Endothelial cell of umbilical vein (primary cell): ENCODE data around the gene NCOA3. TPM values are rescaled to one million over a fixed set of nuclear protein-coding genes. Genes with fewer than 3 reads are reported as not detected.

Experiments
- BruUV-seq: library from RNA; stranded (reverse); fragments of 400-500 nt; replicated peaks from 2 replicates; lab custom pipeline; 2021; lab: Mats Ljungman, UMichigan
- CTCF ChIA-PET: fragments of 300-600, 350-600 bp; sonication (Branson Sonifier 250); formaldehyde crosslinking; loops from one replicate; lab custom pipeline; 2021; ENCODE audit warnings: antibody characterized with exemption, inconsistent platforms; lab: Charles Lee
- POLR2A ChIA-PET: fragments of 300-600, 350-600 bp; sonication (Branson Sonifier 250); formaldehyde crosslinking; loops from one replicate; lab custom pipeline; 2021; ENCODE audit warnings: antibody characterized with exemption, inconsistent platforms; lab: Charles Lee
- DNase-seq: peaks from one replicate; pipeline ENCODE4 v3.0.0-alpha.2; 2011; ENCODE audit warnings: low read depth, low spot score
- FAIRE-seq: peaks from 2 replicates; lab custom pipeline; 2011; peaks lifted over from hg19 to GRCh38; lab: Jason Lieb, UNC
- H2AFZ ChIP-seq: 2 replicates; pipeline ENCODE4 v1.6.0; 2012; ENCODE audit warnings: low read depth, low read length, control low read depth, inconsistent platforms
- H3K27ac ChIP-seq: 2 replicates; pipeline ENCODE4 v1.5.1; 2011; ENCODE audit warnings: low read depth, mild to moderate bottlenecking, control low read depth, low read length, moderate library complexity; ENCODE audit not compliant: insufficient read depth
- H3K27me3 ChIP-seq, 2 experiments: 2 replicates each; pipeline versions ENCODE4 v1.6.0 to v1.6.1; 2011; ENCODE audit warnings: low read length in 2 of 2, mixed read lengths in 1 of 2; ENCODE audit not compliant: control insufficient read depth in 2 of 2, insufficient read depth in 2 of 2
- H3K36me3 ChIP-seq, 2 experiments: 2 replicates in 1 of 2; 3 replicates in 1 of 2; pipeline ENCODE4 v1.5.1; 2011; ENCODE audit warnings: low read length in 2 of 2, mild to moderate bottlenecking in 1 of 2, moderate library complexity in 1 of 2; ENCODE audit not compliant: control insufficient read depth in 2 of 2, insufficient read depth in 2 of 2; ENCODE audit errors: extremely low read depth in 1 of 2
- H3K4me1 ChIP-seq: 3 replicates; pipeline ENCODE4 v1.5.1; 2011; ENCODE audit warnings: mild to moderate bottlenecking, low read length; ENCODE audit not compliant: control insufficient read depth, insufficient read depth; ENCODE audit errors: extremely low read depth
- H3K4me2 ChIP-seq: 2 replicates; pipeline ENCODE4 v1.6.1; 2011; ENCODE audit warnings: low read length, control low read depth, mixed read lengths; ENCODE audit not compliant: insufficient read depth
- H3K4me3 ChIP-seq, 3 experiments: fragments of 200-600 bp in 1 of 3; sonication (generic), shearing (Covaris generic) in 1 of 3; replicated peaks in 1 of 3; 2 replicates each; pipeline ENCODE4 v1.5.1; 2011 to 2016; ENCODE audit warnings: control low read depth in 3 of 3, low read length in 3 of 3, mild to moderate bottlenecking in 2 of 3, inconsistent platforms in 1 of 3, low read depth in 1 of 3, moderate library complexity in 1 of 3; ENCODE audit not compliant: insufficient read depth in 1 of 3
- H3K79me2 ChIP-seq: 2 replicates; pipeline ENCODE4 v1.6.0; 2012; ENCODE audit warnings: low read length, inconsistent platforms; ENCODE audit not compliant: control insufficient read depth, insufficient read depth
- H3K9ac ChIP-seq: replicated peaks from 2 replicates; pipeline ENCODE3; 2011; ENCODE audit warnings: low read length, control low read depth; ENCODE audit not compliant: insufficient read depth; ENCODE audit errors: extremely low read depth
- H3K9me1 ChIP-seq: replicated peaks from 3 replicates; pipeline ENCODE4 v1.6.0; 2011; ENCODE audit warnings: mild to moderate bottlenecking, low read length; ENCODE audit not compliant: control insufficient read depth, insufficient read depth; ENCODE audit errors: extremely low read depth
- H3K9me3 ChIP-seq: replicated peaks from 2 replicates; pipeline ENCODE4 v1.5.1; 2012; ENCODE audit warnings: low read length, inconsistent platforms; ENCODE audit not compliant: control insufficient read depth, insufficient read depth
- H4K20me1 ChIP-seq: replicated peaks from 2 replicates; pipeline ENCODE3; 2011; ENCODE audit warnings: mild to moderate bottlenecking, low read length; ENCODE audit not compliant: control insufficient read depth, insufficient read depth; ENCODE audit errors: extremely low read depth
- CTCF ChIP-seq, 2 donors: IDR thresholded peaks; 1 replicate in 1 of 2; 2 replicates in 1 of 2; pipeline ENCODE4 v1.5.1; 2011; ENCODE audit warnings: low read length in 2 of 2, mild to moderate bottlenecking in 2 of 2, moderate library complexity in 2 of 2, control low read depth in 1 of 2, inconsistent platforms in 1 of 2, low read depth in 1 of 2; ENCODE audit not compliant: insufficient read depth in 1 of 2; ENCODE audit errors: extremely low read depth in 1 of 2
- EZH2 ChIP-seq: IDR thresholded peaks from 2 replicates; pipeline ENCODE4 v1.6.1; 2012; ENCODE audit warnings: borderline replicate concordance, low read depth, mild to moderate bottlenecking, moderate library complexity, low read length, inconsistent platforms; ENCODE audit not compliant: severe bottlenecking
- FOS ChIP-seq: IDR thresholded peaks from 2 replicates; pipeline ENCODE4 v1.6.1; 2011; ENCODE audit warnings: mild to moderate bottlenecking, low read length, moderate library complexity, borderline replicate concordance; ENCODE audit not compliant: insufficient read depth
- GATA2 ChIP-seq: IDR thresholded peaks from 2 replicates; pipeline ENCODE4 v1.7.0; 2011; ENCODE audit warnings: low read depth, mild to moderate bottlenecking, moderate library complexity, mixed read lengths, low read length; ENCODE audit not compliant: insufficient read length, insufficient read depth
- JUN ChIP-seq: IDR thresholded peaks from 2 replicates; pipeline ENCODE4 v1.6.1; 2011; ENCODE audit warnings: borderline replicate concordance, low read depth; ENCODE audit not compliant: insufficient read length, insufficient read depth
- MAX ChIP-seq: IDR thresholded peaks from 2 replicates; pipeline ENCODE4 v1.6.1; 2011; ENCODE audit not compliant: insufficient read depth, insufficient read length
- MYC ChIP-seq: IDR thresholded peaks from one replicate; pipeline ENCODE4 v1.6.1; 2011; ENCODE audit warnings: mild to moderate bottlenecking, low read depth, low read length
- POLR2A ChIP-seq: IDR thresholded peaks from 2 replicates; pipeline ENCODE4 v1.6.1; 2012; ENCODE audit warnings: low read depth, mild to moderate bottlenecking, control low read depth, low read length
- POLR2AphosphoS5 ChIP-seq: IDR thresholded peaks from 2 replicates; pipeline ENCODE4 v1.6.1; 2012; ENCODE audit warnings: low read depth, mild to moderate bottlenecking, control low read depth, low read length, moderate library complexity; ENCODE audit not compliant: insufficient read depth
- dilution Hi-C: fragments of 300-500 bp; cut with MboI; formaldehyde crosslinking; loops from one replicate; pipeline ENCODE4 v1.15.0; 2019; ENCODE audit warnings: low sequenced_read_pairs; ENCODE audit not compliant: extremely low pct_ligation_motif_present
- intact Hi-C: fragments of 100-400 bp; cut with micrococcal nuclease; formaldehyde crosslinking; loops from one replicate; pipeline ENCODE4 v1.10.0; 2022
- polyA plus RNA-seq, 4 experiments: library from polyadenylated mRNA; depleted of rRNA in 3 of 4; stranded (reverse) in 3 of 4; unstranded in 1 of 4; fragments of >200 nt; gene quantifications; 2 replicates each; pipeline versions ENCODE4 v1.2.1 to v1.2.3, GENCODE V29; 2011 to 2012; ENCODE audit warnings: missing spikeins in 1 of 4
- total RNA-seq: library from RNA; stranded (reverse); gene quantifications from 2 replicates; pipeline ENCODE4 v1.2.3, GENCODE V29; 2021

Gene NCOA3
- total and polyA plus RNA-seq, 2 donors (not counting 3 experiments of a cell fraction or from before 2014, with no cell fraction given): 12.0 to 35.6 TPM

DNA sequence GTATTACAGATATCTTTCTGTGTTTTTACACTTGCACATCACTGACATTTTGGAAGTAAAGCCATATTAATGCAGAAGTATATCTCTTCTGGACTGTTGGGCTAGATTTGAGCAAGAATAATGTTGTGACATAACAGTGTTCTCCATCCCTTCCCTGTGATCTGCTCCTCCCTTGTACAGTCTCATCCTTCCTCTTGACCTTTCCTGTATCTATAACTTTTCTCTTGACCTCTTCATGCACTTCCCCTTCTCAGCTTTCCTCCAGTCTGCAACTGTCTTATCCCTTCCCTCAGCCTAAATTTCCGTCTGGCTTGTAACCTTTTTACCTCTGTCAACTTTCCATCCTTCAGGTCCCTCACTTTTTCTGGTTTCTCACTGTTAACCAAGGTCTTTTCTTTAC is 29.8 kb downstream of the NCOA3 start:
- Histone ChIP-seq H3K9ac (no peak overlapping the region), H3K9me3 (no peaks in the 10 kb centered on the region), H4K20me1 (no peaks in the 10 kb centered on the region), H3K27me3 (no peaks in the 10 kb centered on the region), H3K4me1 (no peaks in the 10 kb centered on the region), H3K79me2 (peaks cover 53% of the 10 kb centered on the region), H3K27ac (no peak overlapping the region), H3K9me1 (no peaks in the 10 kb centered on the region), H3K36me3 (no peaks in the 10 kb centered on the region), H3K4me2 (no peak overlapping the region), H2AFZ (no peak overlapping the region), H3K4me3 (no peak overlapping the region)
- POLR2A ChIA-PET: no interaction called here
- no TSS peak for BruUV-seq
- dilution Hi-C loops: no loop called here
- FAIRE-seq: no peak
- DNase-seq: no peak
- no peak for TF ChIP-seq MAX
- no peak for TF ChIP-seq MYC
- no peak for TF ChIP-seq POLR2A
- TF ChIP-seq GATA2: no peak
- no peak for TF ChIP-seq EZH2
- intact Hi-C loops: no loop called here
- CTCF ChIA-PET: interaction anchor here (1.1 to 1.6 kb wide), 3 partner anchors 18 to 147 kb away, joined by 3 to 5 read pairs (median 3); no protein-coding TSS in a partner anchor

- dilution Hi-C loops: no loop called here
- CTCF ChIA-PET: interaction anchor here (1.1 to 1.6 kb wide), 3 partner anchors 18 to 148 kb away, joined by 3 to 5 read pairs (median 3); no protein-coding TSS in a partner anchor
- H3K9me1 ChIP-seq: no peaks in the 10 kb centered on the region
- intact Hi-C loops: no loop called here
- H3K4me1 ChIP-seq: no peaks in the 10 kb centered on the region
- TF ChIP-seq POLR2A: no peak
- no peak for TF ChIP-seq FOS
- no peak for TF ChIP-seq GATA2
- TF ChIP-seq MAX: no peak
- TF ChIP-seq CTCF (IDR thresholded peaks at IDR 0.05; ENCODE audit: extremely low read depth in 1 of 2, insufficient read depth in 1 of 2, low read depth in 1 of 2, low read length in 2 of 2): no peak
- no peak for TF ChIP-seq EZH2
- TF ChIP-seq POLR2AphosphoS5: no peak
- no peak for TF ChIP-seq MYC
- no peak for TF ChIP-seq JUN
- H3K9ac ChIP-seq: no peak overlapping the region
- H3K79me2 ChIP-seq: peaks cover 52% of the 10 kb centered on the region
- POLR2A ChIA-PET: no interaction called here
- no peaks in the 10 kb centered on the region for H3K36me3 ChIP-seq
- no peak overlapping the region for H3K4me3 ChIP-seq
- no TSS peak for BruUV-seq
- H3K9me3 ChIP-seq: no peaks in the 10 kb centered on the region
- DNase-seq (no peak), FAIRE-seq (no peak)
- H2AFZ ChIP-seq: no peak overlapping the region
- H3K27me3 ChIP-seq: no peaks in the 10 kb centered on the region
- H3K27ac ChIP-seq: no peak overlapping the region
- H3K4me2 ChIP-seq: no peak overlapping the region
- H4K20me1 ChIP-seq: no peaks in the 10 kb centered on the region
Measured at GRCh38 chr20:47532002-47532401, 30.3 kb downstream of the NCOA3 start.
